Skeletal muscle satellite cell (primary cell): ENCODE measurements around the gene DDI2.
"Not testable (repeated sequence)": the region's sequence is repeated elsewhere in the genome, so short reads cannot be mapped to it uniquely, and the experiment has no call there.

ENCODE experiments used
- H3K27me3 ChIP-seq: 2 replicates; pipeline ENCODE4 v1.7.0; 2013; ENCODE audit warnings: low read length; ENCODE audit not compliant: control insufficient read depth, insufficient read depth
- H3K36me3 ChIP-seq: 2 replicates; pipeline ENCODE4 v1.7.0; 2013; ENCODE audit warnings: mild to moderate bottlenecking, control low read depth, low read length; ENCODE audit not compliant: insufficient read depth
- H3K4me1 ChIP-seq: 2 replicates; pipeline ENCODE4 v1.7.0; 2013; ENCODE audit warnings: low read length; ENCODE audit not compliant: control insufficient read depth, insufficient read depth
- H3K4me2 ChIP-seq: 2 replicates; pipeline ENCODE4 v1.7.0; 2013; ENCODE audit warnings: mild to moderate bottlenecking, low read length
- H3K4me3 ChIP-seq: 2 replicates; pipeline ENCODE4 v1.7.0; 2013; ENCODE audit warnings: low read length
- H3K9ac ChIP-seq: 2 replicates; pipeline ENCODE4 v1.7.0; 2013; ENCODE audit warnings: mild to moderate bottlenecking, low read depth, low read length, moderate library complexity
- H3K9me3 ChIP-seq: replicated peaks from 2 replicates; pipeline ENCODE4 v1.7.0; 2013; ENCODE audit warnings: mild to moderate bottlenecking, control low read depth, low read length

The DDI2 gene

GRCh38 chr1:15583016-15583706, 34.1 kb upstream of the DDI2 start:
- Histone ChIP-seq H3K27me3 (no peaks in the 10 kb centered on the region), H3K4me1 (peaks cover 8% of the 10 kb centered on the region), H3K9me3 (no peaks in the 10 kb centered on the region), H3K4me3 (no peak overlapping the region), H3K36me3 (no peaks in the 10 kb centered on the region), H3K4me2 (no peak overlapping the region), H3K9ac (no peak overlapping the region)

GRCh38 chr1:15584489-15585363, 32.5 kb upstream of the DDI2 start, which contains the start of gene AGMAT:
TSS of gene AGMAT (minus strand) at chr1:15585051. CDS start at chr1:15584967, 84 bp downstream.
- H3K4me3 ChIP-seq: peak within 1 kb of the TSS; percentile 72
- no peaks in the 10 kb centered on the region for H3K27me3 ChIP-seq
- H3K9me3 ChIP-seq: no peaks in the 10 kb centered on the region
- peak within 1 kb of the TSS; percentile 77 for H3K9ac ChIP-seq
- peak within 1 kb of the TSS; percentile 89 for H3K4me2 ChIP-seq
- H3K4me1 ChIP-seq: peaks cover 5% of the 10 kb centered on the region
- H3K36me3 ChIP-seq: no peaks in the 10 kb centered on the region

GRCh38 chr1:15592285-15592684, 25.0 kb upstream of the DDI2 start:
- H3K4me2 ChIP-seq: no peak overlapping the region
- no peaks in the 10 kb centered on the region for H3K4me1 ChIP-seq
- no peaks in the 10 kb centered on the region for H3K9me3 ChIP-seq
- H3K36me3 ChIP-seq: no peaks in the 10 kb centered on the region
- no peak overlapping the region for H3K4me3 ChIP-seq
- no peak overlapping the region for H3K9ac ChIP-seq
- H3K27me3 ChIP-seq: peaks cover 6% of the 10 kb centered on the region

- no peak overlapping the region for H3K9ac ChIP-seq
- no peaks in the 10 kb centered on the region for H3K9me3 ChIP-seq
- peaks cover 6% of the 10 kb centered on the region for H3K27me3 ChIP-seq
- no peak overlapping the region for H3K4me3 ChIP-seq
- H3K4me1 ChIP-seq: no peaks in the 10 kb centered on the region
- H3K36me3 ChIP-seq: no peaks in the 10 kb centered on the region
- no peak overlapping the region for H3K4me2 ChIP-seq
Measured at GRCh38 chr1:15595809-15596617, 21.2 kb upstream of the DDI2 start.

- Histone ChIP-seq H3K9ac (no peak overlapping the region), H3K36me3 (no peaks in the 10 kb centered on the region), H3K4me3 (no peak overlapping the region), H3K9me3 (no peaks in the 10 kb centered on the region), H3K4me1 (no peaks in the 10 kb centered on the region), H3K27me3 (peaks cover 6% of the 10 kb centered on the region), H3K4me2 (no peak overlapping the region)
Measured at GRCh38 chr1:15598436-15598835, 18.8 kb upstream of the DDI2 start.

- Histone ChIP-seq H3K36me3 (no peaks in the 10 kb centered on the region), H3K9me3 (no peaks in the 10 kb centered on the region), H3K9ac (peak overlapping the region; percentile 75), H3K27me3 (no peaks in the 10 kb centered on the region), H3K4me1 (peaks cover 6% of the 10 kb centered on the region), H3K4me3 (peak overlapping the region; percentile 88), H3K4me2 (peak overlapping the region; percentile 89)
Measured at GRCh38 chr1:15603050-15603965, 13.9 kb upstream of the DDI2 start.

- H3K4me1 ChIP-seq, H3K27me3 ChIP-seq, H3K9me3 ChIP-seq, H3K36me3 ChIP-seq: not testable (repeated sequence)
- Histone ChIP-seq H3K4me3 (peak overlapping the region; percentile 88), H3K9ac (peak overlapping the region; percentile 30), H3K4me2 (peak overlapping the region; percentile 89)
Measured at GRCh38 chr1:15603966-15604282, 13.3 kb upstream of the DDI2 start.

- H3K9ac ChIP-seq, H3K4me1 ChIP-seq, H3K27me3 ChIP-seq, H3K36me3 ChIP-seq, H3K9me3 ChIP-seq, H3K4me2 ChIP-seq, H3K4me3 ChIP-seq: not testable (repeated sequence)
Measured at GRCh38 chr1:15604400-15604799, 12.9 kb upstream of the DDI2 start.

- H3K27me3 ChIP-seq: no peaks in the 10 kb centered on the region
- H3K9ac ChIP-seq: no peak overlapping the region
- peaks cover 6% of the 10 kb centered on the region for H3K4me1 ChIP-seq
- no peak overlapping the region for H3K4me3 ChIP-seq
- no peaks in the 10 kb centered on the region for H3K9me3 ChIP-seq
- no peak overlapping the region for H3K4me2 ChIP-seq
- no peaks in the 10 kb centered on the region for H3K36me3 ChIP-seq
Measured at GRCh38 chr1:15605398-15606383, 11.6 kb upstream of the DDI2 start.

GRCh38 chr1:15609631-15610030, 7.6 kb upstream of the DDI2 start:
- Histone ChIP-seq H3K4me2 (no peak overlapping the region), H3K4me1 (no peaks in the 10 kb centered on the region), H3K36me3 (no peaks in the 10 kb centered on the region), H3K4me3 (no peak overlapping the region), H3K9me3 (no peaks in the 10 kb centered on the region), H3K27me3 (no peaks in the 10 kb centered on the region), H3K9ac (no peak overlapping the region)
